HG03039 (cell line): ENCODE results near the gene RBM39.
"Not testable (repeated sequence)": the region's sequence is repeated elsewhere in the genome, so short reads cannot be mapped to it uniquely, and the experiment has no call there.

Experiments used
- ATAC-seq: cut with Tn5 transposase; IDR thresholded peaks from one replicate; pipeline ENCODE4 v1.9.1; 2021; ENCODE audit warnings: mild to moderate bottlenecking, moderate library complexity; ENCODE audit not compliant: unreplicated experiment

Gene RBM39

DNA sequence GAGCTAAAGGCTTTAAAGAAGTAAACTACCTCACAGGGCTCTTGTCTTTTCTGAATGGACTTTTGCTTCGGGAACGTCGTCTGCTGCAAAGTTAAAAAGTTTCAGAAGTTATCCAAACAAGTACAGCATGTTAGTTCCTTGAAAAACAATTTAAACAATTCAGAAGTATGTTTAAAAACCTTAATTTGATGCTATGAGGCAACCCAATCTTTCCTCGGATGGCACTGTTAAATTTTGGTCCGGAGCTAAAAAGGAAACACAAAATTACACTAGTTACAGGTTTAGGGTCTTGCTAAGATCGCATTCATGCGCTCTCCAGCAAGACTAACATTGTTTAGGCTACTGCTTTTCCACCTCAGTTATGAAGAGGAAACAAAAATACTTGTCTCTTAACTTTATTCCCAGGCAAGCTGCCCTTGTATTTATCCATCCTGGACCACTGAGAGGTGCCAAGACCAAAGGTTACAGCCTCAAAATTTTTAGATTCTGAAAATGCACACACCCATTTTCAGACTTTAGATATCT, 12.7 kb downstream of the RBM39 start:
- no peak for ATAC-seq

DNA sequence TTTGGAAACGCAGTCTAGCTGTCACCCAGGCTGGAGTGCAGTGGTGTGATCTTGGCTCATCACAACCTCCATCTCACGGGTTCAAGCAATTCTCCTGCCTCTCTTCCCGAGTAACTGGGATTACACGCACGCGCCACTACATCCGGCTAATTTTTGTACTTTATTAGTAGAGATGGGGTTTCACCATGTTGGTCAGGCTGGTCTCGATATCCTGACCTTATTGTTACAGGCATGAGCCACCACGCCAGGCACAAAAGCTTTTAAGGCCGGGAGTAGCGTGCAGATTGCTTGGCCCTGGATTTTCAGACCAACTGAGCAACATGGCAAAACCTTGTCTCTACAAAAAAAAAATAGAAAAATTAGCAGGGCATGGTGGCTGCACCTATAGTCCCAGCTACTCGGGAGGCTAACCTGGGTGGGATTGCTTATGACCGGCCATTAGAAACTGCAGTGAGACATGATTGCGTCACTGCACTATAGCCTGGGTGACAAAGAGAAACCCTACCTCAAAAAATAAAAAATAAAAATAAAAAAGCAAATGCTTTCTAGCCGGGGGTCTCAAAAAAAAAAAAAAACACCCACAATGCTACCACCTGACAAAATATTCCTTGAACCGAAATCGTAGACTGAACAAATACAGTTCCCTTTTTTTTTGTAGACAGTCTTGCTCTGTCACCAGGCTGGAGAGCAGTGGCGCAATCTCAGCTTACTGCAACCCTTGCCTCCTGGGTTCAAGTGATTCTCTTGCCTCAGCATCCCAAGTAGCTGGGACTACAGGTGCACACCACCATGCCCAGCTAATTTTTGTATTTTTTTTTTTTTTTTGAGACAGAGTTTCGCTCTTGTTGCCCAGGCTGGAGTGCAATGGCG, 15.0 kb downstream of the RBM39 start:
- no peak for ATAC-seq

DNA sequence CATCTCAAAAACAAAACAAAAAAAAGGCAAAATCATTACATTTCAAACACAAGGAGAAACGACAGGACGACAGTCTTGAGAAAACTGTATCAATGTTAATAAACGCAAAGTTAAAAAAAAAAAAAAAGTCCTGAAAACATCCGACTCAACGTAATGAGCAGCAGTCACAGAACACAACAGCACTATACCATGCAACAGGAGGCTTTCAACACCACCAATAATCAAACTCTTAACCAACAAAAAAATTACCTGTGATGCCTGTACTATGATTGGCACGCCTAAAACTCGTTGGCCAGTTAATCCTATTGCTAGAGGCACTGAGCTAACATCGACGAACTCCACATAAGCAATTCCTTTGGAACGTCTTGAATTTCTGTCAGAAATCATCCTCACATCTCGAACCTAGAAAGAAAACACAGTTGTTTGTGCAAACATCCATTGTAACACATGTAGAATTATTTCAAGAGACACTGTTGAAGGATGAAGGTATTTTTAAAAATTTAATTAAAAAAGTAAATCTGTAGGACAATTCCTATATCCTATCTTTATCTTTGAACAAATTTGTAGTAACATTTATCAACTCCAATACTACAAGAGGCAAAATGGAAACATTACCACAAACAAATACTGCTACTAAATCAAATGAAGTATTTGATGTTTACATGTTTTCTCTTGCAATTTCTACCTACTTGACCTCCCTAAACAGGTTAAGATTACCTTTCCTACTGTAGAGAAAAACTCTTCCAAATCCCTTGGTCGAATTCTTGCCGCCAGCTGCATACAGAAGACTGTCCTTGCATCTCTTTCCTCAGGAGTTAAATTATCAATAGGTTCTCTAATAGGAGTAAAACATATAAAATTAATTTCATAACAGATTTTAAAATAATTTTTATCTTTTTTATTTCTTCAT, 17.5 kb downstream of the RBM39 start:
- ATAC-seq: no peak

DNA sequence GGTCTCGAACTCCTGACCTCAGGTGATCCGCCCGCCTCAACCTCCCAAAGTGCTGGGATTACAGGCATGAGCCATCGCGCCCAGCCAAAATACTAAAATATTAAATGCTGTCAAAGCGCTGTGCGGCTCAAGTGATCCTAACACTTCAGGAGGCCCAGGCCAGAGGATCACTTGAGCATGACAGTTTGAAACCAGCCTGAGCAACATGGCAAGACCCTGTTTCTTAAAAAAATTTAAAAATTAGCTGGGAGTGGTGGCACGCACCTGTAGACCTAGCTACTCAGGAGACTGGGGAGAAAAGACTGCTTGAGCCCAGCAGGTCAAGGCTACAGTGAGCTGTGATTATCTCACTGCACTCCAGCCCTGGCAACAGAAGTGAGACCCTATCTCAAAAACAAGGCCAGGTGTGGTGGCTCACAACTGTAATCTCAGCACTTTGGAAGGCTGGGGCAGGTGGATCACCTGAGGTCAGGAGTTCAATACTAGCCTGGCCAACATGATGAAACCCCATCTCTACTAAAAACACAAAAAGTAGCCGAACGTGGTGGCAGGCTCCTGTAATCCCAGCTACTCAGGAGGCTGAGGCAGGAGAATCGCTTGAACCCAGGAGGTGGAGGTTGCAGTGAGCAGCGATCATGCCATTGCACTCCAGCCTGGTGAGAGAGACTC, 18.3 kb downstream of the RBM39 start:
- not testable (repeated sequence) for ATAC-seq

DNA sequence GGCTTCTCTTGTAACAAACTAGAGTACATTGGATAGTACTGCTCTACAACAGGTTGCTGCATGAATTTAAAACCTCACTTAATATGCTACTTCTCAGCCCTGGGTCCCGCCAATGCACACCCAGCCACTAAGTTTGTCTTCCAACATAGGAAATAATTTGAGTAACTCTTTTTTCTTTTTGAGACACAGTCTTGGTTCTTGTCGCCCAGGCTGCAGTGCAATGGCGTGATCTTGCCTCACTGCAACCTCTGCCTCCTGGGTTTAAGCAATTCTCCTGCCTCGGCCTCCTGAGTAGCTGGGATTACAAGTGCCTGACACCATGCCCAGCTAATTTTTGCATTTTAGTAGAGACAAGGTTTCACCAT, 18.8 kb downstream of the RBM39 start:
- not testable (repeated sequence) for ATAC-seq

DNA sequence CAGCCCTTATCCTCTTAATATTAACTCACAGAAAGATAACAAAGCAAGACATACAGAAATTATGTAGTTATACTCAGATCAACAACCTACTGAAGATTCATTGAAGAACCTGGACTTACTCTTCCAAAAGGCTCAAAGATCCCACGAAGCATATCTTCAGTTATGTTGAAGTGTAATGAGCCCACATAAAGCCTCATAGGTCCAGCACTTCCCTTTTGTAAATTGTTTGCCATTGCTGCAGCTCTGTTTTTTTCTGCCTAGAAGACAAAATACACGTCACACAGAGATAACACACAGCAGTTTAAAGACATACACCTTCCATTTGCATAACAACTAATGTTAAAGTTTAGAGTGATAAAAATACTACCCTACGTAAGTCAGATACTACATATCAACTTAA, 20.4 kb downstream of the RBM39 start:
- ATAC-seq: no peak

DNA sequence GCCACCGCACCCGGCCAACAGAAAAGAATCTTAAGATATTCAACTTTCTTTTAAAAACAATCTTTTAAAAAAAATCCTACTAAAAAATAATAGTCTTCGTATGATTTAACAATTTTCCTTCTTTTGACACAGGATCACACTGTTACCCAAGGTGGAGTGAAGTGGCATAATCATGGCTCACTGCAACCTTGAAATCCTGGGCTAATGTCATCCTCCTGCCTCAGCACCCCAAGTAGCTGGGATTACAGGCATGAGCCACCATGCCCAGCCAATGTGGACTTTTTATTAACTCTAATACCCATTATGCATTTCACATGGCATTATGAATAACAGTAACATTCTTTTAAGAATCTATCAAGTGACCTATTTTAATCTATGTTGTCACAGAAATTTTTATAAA, 20.8 kb downstream of the RBM39 start:
- no peak for ATAC-seq

DNA sequence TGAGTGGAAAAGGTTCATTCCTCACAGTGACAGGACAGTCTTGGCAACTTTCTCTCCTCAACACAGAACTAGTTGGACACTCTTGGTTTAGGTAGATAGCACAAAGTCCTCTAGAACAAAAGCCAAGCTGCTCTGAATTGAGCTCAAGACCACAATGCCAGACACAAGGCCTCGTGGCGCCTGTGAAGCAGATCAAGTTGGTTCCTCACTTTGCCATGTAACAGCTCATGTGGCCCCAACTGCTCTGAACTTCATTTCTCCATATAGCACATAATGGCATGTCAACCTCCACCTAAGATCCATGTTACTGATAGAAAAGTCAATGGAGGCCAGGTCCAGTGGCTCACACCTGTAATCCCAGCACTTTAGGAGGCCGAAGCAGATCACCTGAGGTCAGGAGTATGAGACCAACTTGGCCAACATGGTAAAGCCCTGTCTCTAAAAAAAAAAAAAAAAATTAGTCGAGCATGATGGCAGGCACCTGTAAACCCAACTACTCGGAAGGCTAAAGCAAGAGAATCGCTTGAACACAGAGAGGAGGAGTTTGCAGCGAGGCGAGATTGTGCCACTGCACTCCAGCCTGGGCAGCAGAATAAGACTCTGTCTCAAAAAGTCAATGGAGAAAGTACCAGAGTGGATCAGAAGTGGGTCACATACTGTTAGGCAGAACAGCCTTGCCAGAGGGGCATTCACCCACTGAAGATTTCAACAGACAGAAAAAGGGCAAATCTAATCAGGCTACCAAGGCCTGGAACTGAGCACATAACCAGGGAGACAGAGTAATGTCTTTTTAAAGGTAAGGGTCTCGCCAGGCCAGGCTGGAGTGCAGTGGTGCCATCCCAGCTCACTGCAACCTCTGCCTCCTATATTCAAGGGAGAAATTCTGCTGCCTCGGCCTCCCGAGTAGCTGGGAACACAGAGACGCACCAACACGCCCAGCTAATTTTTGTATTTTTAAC, 21.6 kb downstream of the RBM39 start:
- no peak for ATAC-seq

DNA sequence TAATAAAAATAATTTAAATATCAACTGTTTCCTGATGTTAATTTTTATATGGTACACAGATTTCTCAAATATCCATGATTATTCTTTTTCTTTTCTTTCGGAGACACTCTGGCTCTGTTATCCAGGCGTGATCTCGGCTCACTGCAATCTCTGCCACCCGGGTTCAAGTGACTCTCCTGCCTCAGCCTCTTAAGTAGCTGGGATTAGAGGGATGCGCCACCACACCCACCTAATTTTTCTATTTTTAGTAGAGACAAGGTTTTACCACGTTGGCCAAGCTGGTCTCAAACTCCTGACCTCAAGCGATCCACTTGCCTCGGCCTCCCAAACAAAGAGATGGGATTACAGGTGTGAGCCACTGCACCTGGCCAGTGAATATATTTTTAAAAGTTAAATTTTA, 22.3 kb downstream of the RBM39 start:
- ATAC-seq: no peak

DNA sequence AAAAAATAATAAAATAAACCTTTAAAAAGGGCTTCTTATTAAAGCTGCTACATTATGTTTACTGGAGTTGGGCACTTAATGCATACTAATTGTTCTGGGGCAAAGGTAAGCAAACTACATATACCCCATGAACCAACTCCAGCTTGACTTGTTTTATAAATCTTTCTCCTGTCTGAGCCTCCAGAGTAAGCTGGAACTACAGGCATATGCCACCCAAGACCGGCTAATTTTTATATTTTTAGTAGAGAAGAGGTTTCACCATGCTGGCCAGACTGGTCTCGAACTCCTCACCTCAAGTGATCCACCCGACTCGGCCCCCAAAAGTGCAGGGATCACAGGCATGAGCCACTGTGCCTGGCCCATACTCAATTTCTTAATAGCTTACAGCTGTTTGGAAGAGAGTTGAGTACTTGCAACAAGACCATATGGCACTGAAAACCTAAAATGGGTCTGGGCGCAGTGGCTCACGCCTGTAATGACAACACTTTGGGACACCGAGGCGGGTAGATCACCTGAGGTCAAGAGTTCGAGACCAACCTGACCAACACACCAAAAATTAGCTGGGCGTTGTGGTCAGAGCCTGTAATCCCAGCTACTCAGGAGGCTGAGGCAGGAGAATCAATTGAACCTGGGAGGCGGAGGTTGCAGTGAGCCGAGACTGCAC, 23.0 kb downstream of the RBM39 start:
- ATAC-seq: no peak

DNA sequence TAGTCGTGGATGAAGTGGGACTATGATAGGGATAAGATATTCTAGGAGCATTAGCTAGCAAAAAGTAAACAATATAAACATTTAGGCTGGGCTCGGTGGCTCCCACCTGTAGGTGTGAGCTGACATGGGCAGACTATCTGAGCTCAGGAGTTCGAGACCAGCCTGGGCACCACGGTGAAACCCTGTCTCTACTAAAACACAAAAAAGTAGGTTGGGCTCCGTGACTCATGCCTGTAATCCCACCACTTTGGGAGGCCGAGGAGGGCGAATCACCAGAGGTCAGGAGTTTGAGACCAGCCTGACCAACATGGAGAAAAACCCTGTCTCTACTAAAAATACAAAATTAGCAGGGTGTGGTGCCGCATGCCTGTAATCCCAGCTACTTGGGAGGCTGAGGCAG, 23.7 kb downstream of the RBM39 start:
- not testable (repeated sequence) for ATAC-seq

DNA sequence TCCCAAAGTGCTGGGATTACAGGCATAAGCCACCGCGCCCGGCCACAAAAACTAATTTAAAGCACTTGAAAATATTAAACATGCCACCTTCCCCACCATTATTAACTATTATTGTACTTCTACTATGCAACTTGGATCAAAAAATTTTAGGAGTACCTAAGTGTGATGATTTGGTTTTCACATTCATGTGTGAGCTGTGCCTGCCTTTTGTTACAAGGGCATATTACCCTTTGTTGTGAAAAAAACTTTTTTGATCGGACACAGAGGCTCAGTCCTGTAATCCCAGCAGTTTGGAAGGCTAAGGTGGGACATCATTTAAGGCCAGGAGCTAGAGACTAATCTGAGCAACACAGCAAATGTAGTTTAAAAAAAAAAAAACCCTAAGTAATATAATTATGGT, 25.7 kb downstream of the RBM39 start:
- no peak for ATAC-seq

DNA sequence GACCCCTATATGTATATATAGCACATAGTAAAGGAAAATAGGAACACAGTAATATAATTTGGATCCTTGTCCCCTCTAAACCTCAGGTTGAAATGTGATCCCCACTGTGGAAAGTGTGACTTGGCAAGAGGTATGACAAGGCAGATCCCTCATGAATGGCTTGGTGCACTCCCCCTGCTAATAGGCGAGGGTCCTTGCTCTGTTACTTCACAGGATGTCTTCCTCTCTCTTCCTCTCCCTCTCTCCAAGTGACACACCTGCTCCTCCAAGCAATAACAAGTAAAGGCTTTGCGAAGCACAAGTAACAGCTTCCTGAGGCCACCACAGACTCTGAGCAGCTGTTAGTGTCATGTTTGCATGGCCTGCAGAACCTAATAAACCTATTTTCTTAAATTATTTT, 26.4 kb downstream of the RBM39 start:
- no peak for ATAC-seq

DNA sequence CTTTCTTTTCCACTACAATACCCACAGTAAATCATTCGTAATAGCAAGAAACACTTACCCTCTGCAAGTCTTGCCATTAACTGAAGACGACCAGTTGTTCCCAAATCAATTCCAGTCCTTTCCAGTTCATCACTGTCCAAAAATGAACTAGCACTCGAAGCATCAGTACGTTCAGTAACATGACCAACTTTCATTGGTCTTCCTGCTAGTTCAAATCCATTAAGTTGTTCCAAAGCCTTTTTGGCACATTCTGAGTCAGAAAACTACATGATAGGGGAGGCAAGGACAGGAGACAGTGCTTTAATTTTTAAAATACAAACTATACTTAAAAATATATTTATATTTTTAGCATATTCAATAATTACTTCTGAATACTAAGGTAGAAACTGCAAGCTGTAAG, 27.9 kb downstream of the RBM39 start:
- ATAC-seq: no peak

DNA sequence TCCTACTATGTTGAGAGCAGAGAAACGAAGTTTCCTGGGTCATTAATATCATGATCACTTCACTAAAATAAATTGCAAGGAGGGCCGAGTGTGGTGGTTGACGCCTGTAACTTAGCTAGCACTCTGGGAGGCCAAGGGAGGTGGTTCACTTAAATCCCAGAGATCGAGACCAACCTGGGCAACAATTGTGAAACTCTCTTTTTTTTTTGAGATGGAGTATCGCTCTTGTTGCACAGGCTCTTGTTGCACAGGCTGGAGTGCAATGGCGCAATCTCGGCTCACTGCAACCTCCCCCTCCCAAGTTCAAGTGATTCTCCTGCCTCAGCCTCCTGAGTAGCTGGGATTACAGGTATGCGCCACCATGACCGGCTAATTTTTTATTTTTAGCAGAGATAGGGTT, 28.9 kb downstream of the RBM39 start:
- not testable (repeated sequence) for ATAC-seq

DNA sequence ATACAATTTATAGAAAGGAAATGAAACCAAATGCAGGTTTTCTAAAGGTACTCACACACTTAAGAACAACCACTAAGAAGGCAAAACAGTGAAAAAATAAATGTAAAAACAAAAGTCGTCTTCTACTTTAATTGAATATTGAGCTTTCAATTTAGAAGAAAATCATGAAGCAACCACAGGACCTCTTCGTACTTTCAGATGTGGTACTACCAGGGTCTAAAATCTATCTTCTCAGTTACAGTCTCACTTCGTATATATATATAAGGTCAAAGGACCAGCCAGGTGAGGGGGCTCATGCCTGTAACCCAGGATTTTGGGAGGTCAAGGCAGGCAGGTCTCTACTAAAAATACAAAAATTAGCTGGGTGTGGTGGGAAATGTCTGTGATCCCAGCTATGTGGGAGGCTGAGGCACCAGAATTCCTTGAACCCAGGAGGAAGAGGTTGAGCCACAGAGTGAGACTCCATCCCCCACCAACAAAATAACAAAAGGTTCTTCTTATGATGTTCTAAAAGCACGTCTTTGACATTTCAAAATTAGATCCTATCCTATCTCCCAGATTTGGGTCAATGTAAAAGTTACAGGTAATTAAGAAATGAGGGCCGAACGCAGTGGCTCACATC, 30.4 kb downstream of the RBM39 start:
- ATAC-seq: no peak

DNA sequence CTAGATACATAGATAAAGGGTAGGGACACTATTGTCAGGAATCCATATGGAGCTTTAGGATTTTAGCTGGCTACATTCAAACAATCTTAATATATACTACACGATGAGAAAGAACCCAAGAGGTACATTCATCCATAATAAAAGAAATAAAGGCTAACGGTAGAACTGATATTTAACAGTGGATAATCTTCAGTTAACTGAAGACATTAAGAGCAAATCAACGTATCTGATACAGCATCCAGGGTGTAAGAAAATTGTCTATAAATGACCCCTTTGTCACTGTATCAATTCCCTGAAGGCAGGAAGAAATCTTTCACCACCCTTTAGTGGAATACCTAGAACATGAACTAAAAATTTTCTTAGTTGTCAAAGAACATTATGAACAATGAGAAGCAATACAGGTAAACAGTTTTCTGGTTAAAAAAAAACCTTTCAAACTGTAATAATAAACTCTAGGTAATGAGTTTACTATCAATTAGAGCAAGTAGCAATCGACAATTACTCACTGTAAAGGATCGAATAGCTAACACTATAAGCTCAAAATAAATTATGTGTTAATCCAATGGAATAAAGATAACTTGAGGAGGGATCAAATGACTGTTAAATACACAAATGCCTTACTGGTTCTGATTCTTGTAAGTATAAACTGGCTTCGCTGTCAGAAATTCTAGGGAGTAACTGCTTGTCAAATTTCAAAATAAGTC, 31.0 kb downstream of the RBM39 start:
- no peak for ATAC-seq

DNA sequence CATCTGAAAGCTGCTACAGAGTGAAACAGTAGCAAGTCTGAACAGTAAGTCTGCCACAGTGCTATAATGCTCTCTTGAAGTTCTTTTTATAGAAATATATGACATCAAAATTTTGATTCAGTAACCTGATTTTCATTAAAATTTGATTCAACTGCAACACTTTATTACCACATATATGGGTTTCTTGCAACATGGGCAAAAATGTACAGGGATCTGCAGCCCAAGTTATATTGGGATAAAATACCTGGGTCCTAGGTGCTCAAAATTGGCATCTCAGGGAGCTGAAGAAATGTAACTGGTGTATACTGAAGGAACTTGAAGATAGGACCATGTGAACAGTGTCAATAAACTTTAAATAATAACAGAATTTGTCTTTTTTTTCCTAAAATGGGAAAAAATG, 32.0 kb downstream of the RBM39 start:
- no peak for ATAC-seq

DNA sequence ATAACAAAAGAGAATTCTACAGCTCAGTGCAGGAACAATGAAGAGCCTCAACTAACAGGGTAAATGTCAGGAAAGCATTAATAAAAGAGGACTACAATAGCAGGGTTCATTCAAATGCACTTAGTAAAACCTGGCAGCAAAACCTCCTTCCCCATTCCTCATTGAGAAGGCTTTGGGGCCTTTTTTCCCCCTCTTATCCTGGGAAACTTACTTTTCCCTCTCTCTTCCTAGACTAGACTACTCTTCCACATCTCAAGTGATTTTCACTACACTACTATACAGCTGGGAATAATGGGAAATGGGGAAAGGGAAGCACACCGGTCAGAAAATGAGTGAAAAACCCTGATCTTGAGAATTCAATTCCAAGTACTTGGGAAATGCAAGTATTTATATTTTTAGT, 32.8 kb downstream of the RBM39 start:
- ATAC-seq: no peak
